Measurements from ENCODE around the gene TRPM1.

Gene TRPM1

DNA sequence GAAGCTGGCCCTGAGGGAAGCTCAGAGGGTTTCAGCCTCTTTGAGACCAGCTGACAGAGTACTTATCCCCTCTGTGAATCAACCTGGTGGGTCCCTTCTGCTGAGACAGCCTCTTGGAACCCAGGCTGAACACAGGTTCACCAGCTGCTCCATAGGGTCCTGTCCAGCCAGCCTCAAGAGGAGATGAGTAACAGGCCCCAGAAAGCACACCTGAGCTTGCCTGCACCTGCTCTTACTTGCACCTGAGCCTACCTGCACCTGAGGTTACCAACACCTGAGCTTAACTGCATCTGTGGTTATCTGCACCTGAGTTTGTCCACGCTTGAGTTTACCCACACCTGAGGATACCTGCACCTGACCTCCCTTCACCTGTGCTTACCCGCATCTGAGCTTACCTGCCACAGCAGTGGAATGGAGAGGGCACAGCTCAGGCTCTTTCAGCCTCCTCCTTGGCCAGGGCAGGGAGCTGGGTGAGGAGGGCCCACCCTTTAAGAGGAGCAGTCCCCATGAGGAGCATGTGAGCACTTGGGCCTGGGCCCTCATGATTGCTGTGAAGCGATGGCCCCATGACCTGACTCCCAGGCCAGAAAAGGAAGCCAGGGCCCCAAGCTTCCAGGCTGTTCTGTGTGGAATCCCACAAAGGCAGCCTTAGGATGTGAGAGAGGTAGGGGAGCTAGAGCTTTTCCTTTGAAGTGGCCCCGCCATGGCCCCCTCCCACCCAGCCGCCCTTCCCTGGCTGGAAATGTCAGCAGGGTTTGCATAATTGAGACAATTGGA lies at the start of gene TRPM1:
Gene TRPM1 (minus strand): TSS at position 464 of the 777 bp plus-strand sequence. CDS start 20,370 bp downstream, outside the sequence.
- no peak for DNase-seq

DNA sequence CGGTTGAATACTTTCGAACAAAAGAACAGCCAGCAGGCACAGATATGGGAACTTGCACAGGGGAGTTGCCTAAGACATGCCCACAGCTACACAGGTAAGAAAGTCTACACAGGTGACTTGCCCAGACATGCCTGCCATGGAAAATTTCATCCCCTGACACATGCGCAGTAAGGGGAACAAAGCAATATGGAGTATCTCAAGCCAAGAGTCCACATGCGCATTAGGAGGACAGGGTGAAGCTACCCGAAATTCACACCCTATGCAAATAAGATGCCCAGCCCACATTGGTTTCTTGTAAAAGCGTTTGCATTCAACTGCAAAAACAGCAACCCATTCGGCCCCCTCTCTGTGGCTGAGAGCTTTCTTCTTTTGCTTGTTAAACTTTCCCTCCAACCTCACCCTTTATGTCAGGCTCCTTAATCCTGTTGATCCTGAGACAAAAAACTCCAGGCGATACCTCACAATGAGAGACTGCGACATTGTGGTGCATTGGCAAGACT lies 49.3 kb upstream of the TRPM1 start:
- no peak for DNase-seq

DNA sequence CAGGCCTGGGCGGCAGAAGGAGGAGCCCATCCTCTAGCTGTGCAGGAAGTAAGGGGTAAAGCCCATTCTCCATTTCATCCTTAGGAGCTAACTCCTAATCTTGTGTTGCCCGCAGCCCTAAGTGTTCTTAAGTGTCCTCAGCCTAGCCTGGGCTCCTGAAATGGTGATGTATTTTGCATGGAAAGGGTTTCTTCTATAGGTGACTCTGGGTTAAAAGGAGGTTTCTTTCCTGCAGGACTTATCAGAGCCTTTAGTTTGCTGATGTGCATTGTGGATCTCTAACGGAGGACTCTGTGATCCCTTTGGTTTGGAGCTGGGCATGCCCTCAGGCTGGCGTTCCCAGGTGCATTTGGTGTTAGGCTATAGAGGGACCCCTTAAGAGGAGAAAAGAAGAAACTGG lies 48.5 kb upstream of the TRPM1 start:
- DNase-seq = no peak

DNA sequence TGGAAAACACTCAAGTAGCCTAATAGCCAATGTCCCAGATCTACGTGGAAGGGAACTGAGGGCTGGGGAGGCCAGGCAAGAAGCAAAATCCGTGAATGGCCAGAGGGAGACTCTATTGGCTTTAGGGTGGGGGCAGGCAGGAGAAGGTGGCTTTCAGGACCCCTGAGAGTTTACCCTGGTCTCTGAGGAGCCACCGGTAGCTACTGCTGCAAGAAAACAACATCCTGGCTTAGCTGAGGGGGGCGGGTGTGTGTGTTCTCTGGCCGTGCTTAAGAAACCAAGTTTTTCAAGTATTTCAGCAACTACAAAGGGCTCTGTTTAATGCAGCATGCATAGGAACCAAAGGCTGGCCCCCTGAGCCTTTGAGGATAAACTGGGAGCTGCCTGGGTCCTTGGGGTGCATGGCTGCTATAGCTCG lies 47.6 kb upstream of the TRPM1 start:
- no peak for DNase-seq

DNA sequence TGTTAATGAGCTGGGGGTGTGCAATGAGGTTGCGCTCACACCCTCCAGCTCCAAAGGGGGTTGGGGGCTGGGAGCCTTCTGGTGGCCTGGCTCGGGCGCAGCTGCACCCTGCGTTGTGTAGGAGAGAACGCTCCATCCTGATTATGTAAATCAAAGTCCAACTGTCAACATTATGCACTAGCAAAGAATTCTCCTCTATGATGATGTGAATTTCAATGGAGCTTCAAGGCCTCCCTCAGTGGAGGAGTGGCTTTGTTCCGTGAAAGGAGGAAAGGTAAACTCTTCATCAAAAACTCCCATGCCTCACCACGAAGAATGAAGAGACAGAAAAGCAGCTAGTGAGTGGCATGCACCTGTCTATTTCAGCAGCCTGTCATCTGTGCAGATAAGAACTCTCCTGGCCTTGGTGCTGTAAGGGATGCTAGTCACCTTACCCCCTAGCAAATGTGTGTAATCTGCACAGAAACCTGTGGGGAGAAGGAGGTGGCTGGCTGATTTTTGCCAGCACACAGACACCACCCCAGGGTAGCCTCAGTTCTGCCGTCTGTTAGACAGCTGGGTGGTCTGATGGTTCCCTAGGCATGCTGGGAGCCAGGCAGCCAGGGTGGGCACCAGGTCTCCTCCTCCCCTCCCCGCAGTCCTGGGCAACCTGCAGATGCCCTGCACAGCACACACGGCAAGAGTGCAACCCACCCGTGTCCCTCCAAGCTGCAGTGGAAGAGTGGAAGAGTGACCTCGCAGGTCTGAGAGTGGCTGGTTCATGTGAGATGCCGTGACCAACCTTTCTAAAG lies 47.0 kb upstream of the TRPM1 start:
- DNase-seq = no peak

DNA sequence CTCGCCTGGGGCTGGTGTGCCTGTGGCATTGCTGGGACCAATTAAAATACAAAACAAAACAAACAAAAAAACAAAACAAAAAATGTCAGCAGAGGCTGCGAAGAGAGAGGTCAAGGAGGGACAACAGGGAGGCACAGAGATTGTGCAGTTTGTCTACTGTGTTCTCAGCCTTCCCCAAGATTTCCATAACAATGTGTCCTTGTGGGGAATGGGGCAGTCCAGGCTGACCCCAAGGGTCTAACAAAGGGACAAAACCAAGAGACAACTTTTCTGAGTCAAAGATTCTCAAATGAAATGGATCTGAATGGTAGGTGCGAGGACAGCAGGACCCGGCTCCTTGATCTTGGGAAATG lies 46.4 kb upstream of the TRPM1 start:
- no peak for DNase-seq

DNA sequence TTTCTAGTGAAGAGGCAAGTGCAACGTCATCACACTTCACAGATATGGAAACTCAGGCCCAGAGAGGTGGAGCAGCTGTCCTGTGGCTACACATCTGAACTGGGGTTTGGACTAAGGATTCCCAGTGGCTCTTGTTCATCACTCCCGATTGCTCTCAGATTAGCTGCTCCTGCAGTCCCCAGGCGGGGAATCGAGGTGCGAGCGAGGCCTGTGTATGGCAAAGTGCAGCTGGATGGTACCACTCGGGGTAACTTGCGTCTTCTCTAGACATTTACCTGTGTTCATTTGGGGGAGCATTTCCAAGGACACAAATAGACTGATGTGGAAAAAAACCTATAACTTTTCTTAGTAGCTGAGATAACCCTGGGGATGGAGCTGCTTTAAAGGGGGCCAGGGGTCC lies 45.9 kb upstream of the TRPM1 start:
- no peak for DNase-seq

DNA sequence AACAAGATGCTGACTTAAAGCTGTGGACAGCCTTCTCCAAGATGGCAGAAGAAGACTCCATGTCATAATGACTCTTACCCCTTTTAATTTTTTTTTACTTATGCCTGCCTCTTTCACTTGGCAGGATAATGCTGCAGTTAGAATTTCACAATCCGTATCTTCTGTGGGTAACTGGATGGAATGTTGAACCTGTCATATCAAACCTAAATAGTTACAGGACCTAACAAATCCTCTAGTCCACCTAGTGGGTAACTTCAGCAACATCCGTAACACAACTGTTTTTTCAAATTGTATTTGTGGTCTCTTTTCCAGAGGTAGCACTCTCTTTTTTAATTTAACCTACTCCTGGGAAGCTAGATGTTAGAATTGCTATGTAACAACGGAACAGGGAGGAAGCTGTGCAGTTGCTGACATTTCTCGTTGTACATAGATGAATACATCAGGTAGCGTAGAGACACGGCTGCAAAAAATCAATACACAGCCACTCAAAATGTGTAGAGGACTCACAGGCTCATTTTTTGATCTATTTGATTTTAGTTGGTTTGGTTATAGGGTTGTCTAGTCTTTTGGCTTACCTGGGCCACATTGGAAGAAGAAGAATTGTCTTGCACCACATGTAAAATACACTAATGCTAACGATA lies 43.9 kb upstream of the TRPM1 start:
- DNase-seq = no peak

DNA sequence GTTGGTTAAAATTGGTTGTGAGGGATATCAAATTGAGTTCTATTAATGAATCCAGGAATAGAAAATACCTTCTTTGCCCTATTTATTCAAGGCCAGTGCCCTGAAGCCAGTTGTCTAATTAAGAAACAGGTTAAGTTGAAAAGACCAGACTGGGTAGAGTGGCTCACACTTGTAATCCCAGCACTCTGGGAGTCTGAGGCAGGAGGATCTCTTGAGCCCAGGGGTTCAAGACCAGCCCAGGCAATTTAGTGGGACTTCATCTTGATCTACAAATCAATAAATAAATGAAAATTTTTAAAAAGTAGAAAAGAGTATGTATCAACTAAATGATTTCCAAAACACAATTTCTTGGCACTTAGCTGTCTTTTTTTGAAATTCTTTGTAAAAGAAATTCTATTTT lies 40.3 kb upstream of the TRPM1 start:
- DNase-seq = no peak

DNA sequence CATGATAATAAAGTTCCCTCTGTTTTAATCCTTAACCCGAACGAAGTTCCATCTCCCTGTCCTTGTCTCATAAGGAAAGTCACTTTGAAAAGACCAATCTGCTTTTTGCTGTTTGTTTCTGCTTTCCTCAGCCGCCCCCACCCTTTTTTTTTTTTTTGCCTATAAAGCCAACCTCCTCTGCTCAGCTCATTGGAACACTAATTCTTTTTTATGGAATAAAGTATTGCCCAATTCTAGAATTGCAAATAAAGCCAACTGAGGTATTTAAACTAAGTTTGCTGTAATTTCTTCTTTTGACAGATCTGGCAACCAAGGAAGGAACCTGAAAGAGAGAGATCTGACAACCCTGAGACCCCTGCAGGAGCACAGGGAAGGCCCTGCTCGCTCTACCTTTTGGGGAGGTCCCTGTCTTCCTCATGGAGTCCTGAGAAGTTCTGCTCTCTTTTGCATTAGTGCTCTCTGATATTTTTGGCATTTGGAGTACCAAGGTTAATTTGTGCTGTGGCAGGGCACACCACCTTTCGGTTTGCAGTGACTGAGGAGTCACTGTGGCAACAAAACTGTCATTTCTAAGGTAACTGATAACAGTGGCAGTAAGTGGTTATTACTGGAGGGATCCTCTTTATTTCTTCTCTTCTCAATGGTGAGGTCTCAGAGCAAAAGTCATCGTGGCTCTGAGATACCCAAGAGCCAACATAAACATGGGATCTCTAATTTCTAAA lies 35.2 kb upstream of the TRPM1 start:
- DNase-seq = no peak

DNA sequence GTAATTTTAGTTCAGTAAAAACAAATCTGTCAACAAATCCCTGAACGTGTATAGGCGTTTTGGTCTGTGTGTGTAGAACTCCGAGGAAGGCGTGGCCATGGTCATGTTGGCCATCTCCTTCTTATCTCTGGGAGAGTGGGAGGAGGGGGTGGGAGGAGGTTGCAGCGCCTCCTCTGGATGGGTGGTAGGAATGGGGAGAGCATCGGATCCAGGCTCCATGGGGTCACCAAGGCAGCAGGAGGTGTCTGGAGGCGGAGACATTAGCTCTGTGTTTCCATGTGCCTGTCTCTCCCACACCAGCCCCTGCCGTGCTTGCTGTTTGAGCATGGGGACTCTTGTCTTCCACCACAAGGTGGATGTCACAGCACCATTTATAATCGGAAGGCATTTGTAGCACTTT lies 34.5 kb upstream of the TRPM1 start:
- DNase-seq = no peak

DNA sequence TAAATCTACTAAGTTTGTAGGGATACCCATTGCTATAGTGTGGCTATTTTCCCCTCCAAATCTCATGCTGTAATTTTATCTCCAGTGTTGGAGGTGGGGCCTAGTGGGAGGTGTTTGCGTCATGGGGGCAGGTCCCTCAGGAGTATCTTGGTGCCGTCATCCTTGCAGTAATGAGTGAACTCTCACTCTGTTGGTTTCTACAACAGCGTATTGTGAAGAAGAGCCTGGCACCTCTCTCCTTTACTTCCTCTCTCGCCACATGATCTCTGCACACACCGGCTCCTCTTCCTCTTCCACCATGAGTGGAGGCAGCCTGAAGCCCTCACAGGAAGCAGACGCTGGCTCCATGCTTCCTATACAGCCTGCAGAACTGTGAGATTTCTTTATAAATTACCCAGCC lies 34.0 kb upstream of the TRPM1 start:
- no peak for DNase-seq

DNA sequence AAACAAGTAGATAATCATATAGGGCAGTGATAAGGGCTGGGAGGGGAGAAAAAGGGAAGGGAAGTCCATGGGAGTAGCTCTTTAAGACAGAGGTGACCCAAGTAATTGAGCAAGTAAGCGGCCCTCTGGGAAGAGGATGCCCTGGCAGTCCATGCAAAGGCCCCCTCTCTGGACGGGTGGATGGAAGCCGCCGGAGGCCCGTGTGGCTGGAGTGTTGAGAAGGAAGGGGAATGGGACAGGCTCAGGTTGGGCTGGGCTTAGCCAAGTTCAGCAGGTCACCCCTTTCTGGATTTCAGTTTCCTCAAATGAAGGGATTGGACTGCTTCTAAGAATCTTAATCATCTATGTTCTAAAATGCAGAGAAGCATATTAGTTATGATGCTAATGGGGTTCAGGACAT lies 32.4 kb upstream of the TRPM1 start:
- DNase-seq = no peak

DNA sequence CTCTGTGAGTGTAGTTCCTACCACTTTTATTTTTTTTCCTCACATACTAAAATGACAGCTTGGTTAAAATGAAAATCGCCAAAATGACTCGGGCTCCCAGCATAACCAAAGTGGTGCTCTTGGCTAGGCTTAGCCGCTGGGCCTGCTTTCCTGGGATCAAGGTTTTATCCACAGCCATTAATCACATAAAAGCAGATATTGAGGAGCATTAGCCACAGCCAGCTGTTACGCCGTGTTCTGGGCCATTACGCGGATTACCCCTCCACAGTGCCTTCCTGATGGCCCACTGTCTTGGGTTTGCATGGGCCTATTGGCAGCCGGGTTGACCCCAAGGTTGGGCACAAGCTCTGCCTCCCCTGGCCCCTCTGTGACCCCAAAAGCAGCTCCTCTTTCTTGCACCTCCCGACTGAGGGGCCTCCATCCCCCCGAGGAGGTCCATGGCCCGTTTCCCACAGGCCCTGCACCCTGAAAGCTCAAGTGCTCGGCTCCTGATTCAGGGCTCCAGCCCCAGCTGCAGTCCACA lies 30.4 kb upstream of the TRPM1 start:
- no peak for DNase-seq

DNA sequence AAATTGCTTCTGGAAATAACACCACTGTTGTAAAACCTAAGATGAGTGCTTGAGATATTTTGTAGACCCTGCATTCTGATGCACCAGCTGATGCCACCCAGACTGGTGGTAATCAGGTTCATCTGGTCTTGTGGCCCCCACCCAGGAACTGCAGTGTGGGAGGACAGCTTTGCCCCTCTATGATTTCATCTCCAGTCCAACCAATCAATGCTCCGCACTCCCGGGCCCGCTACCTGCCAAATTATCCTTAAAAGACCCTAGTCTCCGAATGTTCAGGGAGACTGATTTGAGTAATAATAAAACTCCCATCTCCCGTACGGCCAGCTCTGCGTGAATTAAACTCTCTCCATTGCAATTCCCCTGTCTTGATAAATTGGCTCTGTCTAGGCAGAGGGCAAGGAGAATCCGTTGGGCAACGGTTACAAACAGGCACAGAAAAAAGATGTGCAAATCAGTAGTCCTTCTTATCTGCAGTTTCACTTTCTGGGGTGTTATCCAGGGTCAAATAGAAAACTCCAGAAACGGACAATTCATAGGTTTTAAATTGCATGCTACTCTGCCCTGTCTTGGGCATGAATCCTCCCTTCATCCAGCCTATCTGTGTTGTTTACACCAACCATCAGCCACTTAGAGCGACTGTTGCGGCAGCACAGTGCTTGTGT lies 29.2 kb upstream of the TRPM1 start:
- no peak for DNase-seq

DNA sequence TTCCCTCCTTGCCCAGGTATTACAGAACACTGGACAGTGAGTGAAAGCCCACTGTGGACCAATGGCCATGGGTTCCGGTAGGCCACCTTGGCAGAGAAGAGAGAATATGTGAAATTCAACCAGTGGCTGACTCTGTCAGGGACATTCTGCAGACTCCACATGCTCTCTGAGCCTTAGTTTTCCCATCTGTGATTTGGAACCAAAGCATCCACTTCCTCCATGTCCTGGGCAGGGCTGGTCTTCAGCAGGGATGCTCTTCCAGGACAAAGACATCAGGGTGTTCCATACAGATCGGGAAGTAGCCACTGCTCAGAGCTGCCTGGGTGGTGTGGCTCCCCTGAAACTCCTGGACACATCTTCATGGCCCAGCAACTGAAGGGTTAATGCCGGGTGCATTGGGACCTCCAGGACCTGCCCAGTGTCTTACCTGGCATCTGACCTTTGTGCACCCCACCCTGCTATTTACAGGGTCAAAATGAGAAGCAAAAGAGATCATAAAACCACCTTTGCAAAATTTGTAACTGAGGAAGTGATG lies 28.3 kb upstream of the TRPM1 start:
- no peak for DNase-seq

DNA sequence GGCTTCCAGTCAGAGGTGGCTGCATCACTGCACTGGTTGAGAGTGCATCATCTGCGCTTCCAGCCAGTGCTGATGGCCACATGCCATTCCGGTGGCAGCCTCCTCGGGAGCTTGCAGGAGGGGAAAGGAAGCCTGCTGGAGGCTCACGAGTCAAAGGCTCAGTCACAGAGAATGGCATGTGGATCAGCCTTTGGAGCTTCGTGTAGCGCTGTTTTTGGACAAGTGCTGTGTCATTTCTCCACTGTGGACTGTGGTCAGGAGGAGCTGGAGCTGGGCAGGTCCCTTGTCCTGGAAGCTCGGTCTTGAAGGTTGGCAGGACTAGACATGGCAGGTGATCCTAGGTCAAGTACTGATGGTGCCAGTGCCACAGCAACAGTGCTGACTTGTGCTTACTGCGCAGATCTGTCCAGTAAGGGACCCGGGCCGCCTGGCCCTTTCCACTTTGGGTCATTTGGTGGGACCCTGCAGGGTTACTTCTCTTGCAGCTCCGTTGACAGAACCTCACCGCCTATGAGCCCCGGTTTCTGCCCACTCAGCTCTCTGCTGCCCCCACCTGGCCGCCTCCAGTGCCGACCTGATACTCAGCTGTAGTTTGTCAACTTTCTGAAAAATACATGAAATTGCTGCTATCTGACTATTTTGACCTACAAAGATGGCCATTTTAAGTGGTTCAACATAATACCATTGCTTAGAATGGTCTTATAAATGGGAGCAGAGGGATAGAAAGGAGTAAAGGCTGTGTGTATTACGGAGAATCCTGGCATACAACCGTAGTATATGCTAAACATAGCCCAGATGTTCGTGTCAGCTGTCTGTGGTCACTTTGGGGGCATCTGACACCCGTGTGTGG lies 27.6 kb upstream of the TRPM1 start:
- peak; percentile 32 to 80 (median 63) for DNase-seq

DNA sequence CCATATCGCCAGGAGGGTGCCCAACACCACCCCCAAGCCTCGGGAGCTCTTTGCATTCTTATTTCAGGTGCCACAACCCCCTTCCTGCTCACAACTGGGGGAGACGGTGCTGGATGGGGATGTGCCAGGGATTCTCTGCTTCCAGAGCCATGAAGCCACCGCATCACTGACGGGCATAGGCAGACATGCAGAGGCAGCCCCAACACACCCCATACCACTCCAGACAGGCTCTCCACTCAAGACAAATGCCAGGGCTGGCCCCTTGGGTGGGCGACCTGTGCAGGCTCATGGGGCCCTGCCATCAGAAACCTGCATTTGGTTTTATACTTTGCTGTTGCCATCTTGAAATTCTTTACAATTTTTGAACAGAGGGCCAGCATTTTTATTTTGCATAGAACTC lies 27.0 kb upstream of the TRPM1 start:
- no peak for DNase-seq

DNA sequence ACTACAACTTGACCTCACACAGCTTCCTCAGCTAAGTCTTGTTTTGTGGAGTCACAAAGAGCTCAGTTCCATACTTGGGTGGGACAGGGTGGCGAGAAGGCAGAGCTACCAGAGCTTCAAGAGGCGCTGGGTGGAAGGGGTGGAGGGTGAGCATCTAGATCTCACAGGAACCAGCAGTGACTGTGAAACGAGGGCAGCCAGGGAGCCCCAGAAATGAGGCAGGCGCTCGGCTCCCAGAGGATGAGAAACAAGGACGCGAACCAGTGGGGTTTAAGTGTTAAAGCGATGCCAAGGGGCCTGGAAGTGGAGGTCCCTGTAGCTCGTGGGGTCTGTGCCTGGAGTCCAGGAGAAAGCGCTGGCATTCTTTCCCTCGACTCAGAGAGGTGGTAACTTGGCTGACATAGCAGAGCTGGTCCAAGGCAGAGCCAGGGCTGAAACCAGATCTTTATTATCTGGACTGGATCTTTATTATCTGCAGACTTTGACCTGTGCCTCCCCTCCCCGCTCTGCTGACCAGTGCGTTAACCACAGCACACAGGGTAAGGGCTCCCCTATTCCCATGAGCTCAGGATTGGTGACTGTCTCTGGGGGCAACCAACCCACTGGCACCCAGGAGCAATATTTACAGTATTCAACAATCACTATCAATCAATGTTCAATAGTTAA lies 26.2 kb upstream of the TRPM1 start:
- no peak for DNase-seq

DNA sequence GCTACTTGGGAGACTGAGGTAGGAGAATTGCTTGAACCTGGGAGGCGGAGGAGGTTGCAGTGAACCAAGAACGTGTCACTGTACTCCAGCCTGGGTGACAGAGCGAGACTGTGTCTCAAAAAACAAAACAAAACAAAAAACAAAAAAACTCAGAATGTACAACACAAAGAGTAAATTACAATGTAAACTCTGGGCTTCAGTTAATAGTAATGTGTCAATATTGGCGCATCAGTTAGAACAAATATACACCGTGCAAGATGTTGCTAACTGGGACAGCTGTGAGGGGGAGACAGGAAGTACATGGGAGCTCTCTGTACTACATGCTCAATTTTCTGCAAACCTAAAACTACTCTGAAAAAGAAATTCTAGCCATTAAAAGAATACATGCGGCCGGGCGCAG lies 23.5 kb upstream of the TRPM1 start:
- DNase-seq = no peak

Measured in stimulated activated naive CD4-positive, alpha-beta T cell (primary cell).